H9 (cell line): ENCODE results near the gene PRKCA. TPM values are rescaled to one million over a fixed set of nuclear protein-coding genes. Genes with fewer than 3 reads are reported as not detected.

Experiments used
- DNase-seq: peaks from one replicate; pipeline ENCODE4 v3.0.0-alpha.2; 2017
- H2AFZ ChIP-seq: one replicate; pipeline ENCODE4 v1.6.1; 2013; ENCODE audit warnings: mild to moderate bottlenecking, low read length, control low read depth, moderate library complexity
- H2AK5ac ChIP-seq: 2 replicates; pipeline ENCODE4 v1.6.1; 2013; ENCODE audit warnings: low read length, control low read depth, mixed read lengths; ENCODE audit not compliant: insufficient read length
- H2BK120ac ChIP-seq: one replicate; pipeline ENCODE4 v1.6.1; 2013; ENCODE audit warnings: low read depth, mild to moderate bottlenecking, low read length, control low read depth, inconsistent platforms; ENCODE audit not compliant: poor library complexity, severe bottlenecking
- H2BK12ac ChIP-seq: 2 replicates; pipeline ENCODE4 v1.6.1; 2013; ENCODE audit warnings: low read length, control low read depth, mixed read lengths, low read depth; ENCODE audit not compliant: insufficient read length
- H2BK15ac ChIP-seq: 2 replicates; pipeline ENCODE4 v1.6.1; 2013; ENCODE audit warnings: low read depth, low read length, control low read depth
- H2BK20ac ChIP-seq: one replicate; pipeline ENCODE4 v1.6.1; 2013; ENCODE audit warnings: low read depth, mild to moderate bottlenecking, low read length, control low read depth, inconsistent platforms; ENCODE audit not compliant: poor library complexity, severe bottlenecking
- H2BK5ac ChIP-seq: 2 replicates; pipeline ENCODE4 v1.6.1; 2013; ENCODE audit warnings: low read length, control low read depth, mixed read lengths; ENCODE audit not compliant: insufficient read length
- H3K14ac ChIP-seq: 2 replicates; pipeline ENCODE4 v1.6.1; 2013; ENCODE audit warnings: low read length, control low read depth; ENCODE audit not compliant: insufficient read depth
- H3K18ac ChIP-seq: 2 replicates; pipeline ENCODE4 v1.6.1; 2013; ENCODE audit warnings: low read depth, mild to moderate bottlenecking, mixed read lengths, low read length, control low read depth; ENCODE audit not compliant: insufficient read length
- H3K23ac ChIP-seq: 2 replicates; pipeline ENCODE4 v1.6.1; 2013; ENCODE audit warnings: low read length, control low read depth, mixed read lengths, low read depth; ENCODE audit not compliant: insufficient read length
- H3K23me2 ChIP-seq: 2 replicates; pipeline ENCODE4 v1.6.1; 2013; ENCODE audit warnings: low read depth, mild to moderate bottlenecking, mixed read lengths, low read length, control low read depth; ENCODE audit not compliant: insufficient read length, poor library complexity, severe bottlenecking
- H3K27ac ChIP-seq: 2 replicates; pipeline ENCODE4 v1.5.1; 2013; ENCODE audit warnings: low read length, control low read depth, mixed read lengths, low read depth; ENCODE audit not compliant: insufficient read length
- H3K27me3 ChIP-seq: 2 replicates; pipeline ENCODE4 v1.6.1; 2013; ENCODE audit warnings: low read length, control low read depth, inconsistent platforms; ENCODE audit not compliant: insufficient read depth
- H3K4ac ChIP-seq: 2 replicates; pipeline ENCODE4 v1.6.1; 2013; ENCODE audit warnings: low read depth, mild to moderate bottlenecking, control low read depth, inconsistent platforms, low read length, moderate library complexity
- H3K4me1 ChIP-seq: 2 replicates; pipeline ENCODE4 v1.6.1; 2013; ENCODE audit warnings: low read length, control low read depth, inconsistent platforms; ENCODE audit not compliant: insufficient read depth
- H3K4me2 ChIP-seq: 2 replicates; pipeline ENCODE4 v1.6.1; 2013; ENCODE audit warnings: low read length, control low read depth, mixed read lengths; ENCODE audit not compliant: insufficient read length, insufficient read depth
- H3K56ac ChIP-seq: 2 replicates; pipeline ENCODE4 v1.6.1; 2013; ENCODE audit warnings: low read depth, mild to moderate bottlenecking, mixed read lengths, low read length, control low read depth; ENCODE audit not compliant: insufficient read length
- H3K79me1 ChIP-seq: 2 replicates; pipeline ENCODE4 v1.6.1; 2013; ENCODE audit warnings: low read depth, mild to moderate bottlenecking, moderate library complexity, low read length, control low read depth, inconsistent platforms; ENCODE audit not compliant: insufficient read depth, poor library complexity, severe bottlenecking
- H3K79me2 ChIP-seq: 2 replicates; pipeline ENCODE4 v1.6.1; 2013; ENCODE audit warnings: low read length, control low read depth, inconsistent platforms; ENCODE audit not compliant: insufficient read depth
- H3K9ac ChIP-seq: 2 replicates; pipeline ENCODE4 v1.6.1; 2013; ENCODE audit warnings: low read length, control low read depth, mixed read lengths; ENCODE audit not compliant: insufficient read length; ENCODE audit errors: extremely low read depth
- H3K9me3 ChIP-seq: one replicate; pipeline ENCODE4 v1.6.1; 2013; ENCODE audit warnings: low read depth, low read length, inconsistent platforms; ENCODE audit not compliant: control insufficient read depth
- H3T11ph ChIP-seq: one replicate; pipeline ENCODE4 v1.6.1; 2013; ENCODE audit warnings: mild to moderate bottlenecking, low read length, control low read depth, inconsistent platforms
- H4K20me1 ChIP-seq: one replicate; pipeline ENCODE4 v1.6.1; 2013; ENCODE audit not compliant: control insufficient read depth, insufficient read length, insufficient read depth
- H4K5ac ChIP-seq: 2 replicates; pipeline ENCODE4 v1.6.1; 2013; ENCODE audit warnings: low read depth, mild to moderate bottlenecking, mixed read lengths, low read length, control low read depth; ENCODE audit not compliant: insufficient read length
- H4K8ac ChIP-seq: replicated peaks from 2 replicates; pipeline ENCODE4 v1.6.1; 2013; ENCODE audit warnings: low read length, control low read depth, mixed read lengths, low read depth; ENCODE audit not compliant: insufficient read length
- H4K91ac ChIP-seq: 2 replicates; pipeline ENCODE4 v1.6.1; 2013; ENCODE audit warnings: low read depth, mild to moderate bottlenecking, moderate library complexity, mixed read lengths, low read length, control low read depth; ENCODE audit not compliant: insufficient read length
- H3K27ac Mint-ChIP-seq, 3 experiments: 2 replicates in 2 of 3; 3 replicates in 1 of 3; pipeline ENCODE4 v1.8.0; 2020 to 2021; ENCODE audit warnings: mixed read lengths in 3 of 3, mild to moderate bottlenecking in 1 of 3, moderate library complexity in 1 of 3
- H3K27me3 Mint-ChIP-seq: 2 replicates; pipeline ENCODE4 v1.8.0; 2021; ENCODE audit warnings: low read depth, mild to moderate bottlenecking, moderate library complexity, mixed read lengths
- H3K36me3 Mint-ChIP-seq, 3 experiments: 2 replicates in 2 of 3; 3 replicates in 1 of 3; pipeline ENCODE4 v1.8.0; 2020 to 2021; ENCODE audit warnings: low read depth in 3 of 3, mixed read lengths in 3 of 3; ENCODE audit not compliant: insufficient read depth in 1 of 3
- H3K4me1 Mint-ChIP-seq, 2 experiments: 2 replicates each; pipeline ENCODE4 v1.8.0; 2020; ENCODE audit warnings: mixed read lengths in 2 of 2
- H3K4me3 Mint-ChIP-seq, 2 experiments: 2 replicates in 1 of 2; 3 replicates in 1 of 2; pipeline ENCODE4 v1.8.0; 2020 to 2021; ENCODE audit warnings: mild to moderate bottlenecking in 2 of 2, mixed read lengths in 2 of 2, moderate library complexity in 1 of 2
- H3K9me3 Mint-ChIP-seq, 2 experiments: 2 replicates in 1 of 2; 3 replicates in 1 of 2; pipeline ENCODE4 v1.8.0; 2020; ENCODE audit warnings: mild to moderate bottlenecking in 2 of 2, mixed read lengths in 2 of 2, moderate library complexity in 1 of 2
- WGBS: extraction: QIAGEN DNeasy Blood & Tissue Kit; methylation state at CpG from one replicate; pipeline ENCODE4 v1.1.7; 2013; ENCODE audit warnings: missing lambda C conversion rate, low lambda C conversion rate, mixed read lengths; ENCODE audit not compliant: insufficient read length; ENCODE audit errors: extremely low coverage; 5-methylcytosine and 5-hydroxymethylcytosine counted together
- total RNA-seq: library from RNA; stranded (reverse); gene quantifications from 2 replicates; pipeline ENCODE4 v1.2.1, GENCODE V29; 2021
- TF ChIP-seq, protein P1 (sequence below): fragments of 200-600 bp; sonication (generic); conservative IDR thresholded peaks from 3 replicates; pipeline ENCODE4 v1.8.0; 2021; ENCODE audit warnings: antibody characterized with exemption, mild to moderate bottlenecking

Gene PRKCA
- total RNA-seq, 1 experiment from 2014 or later: 10.5 TPM

DNA sequence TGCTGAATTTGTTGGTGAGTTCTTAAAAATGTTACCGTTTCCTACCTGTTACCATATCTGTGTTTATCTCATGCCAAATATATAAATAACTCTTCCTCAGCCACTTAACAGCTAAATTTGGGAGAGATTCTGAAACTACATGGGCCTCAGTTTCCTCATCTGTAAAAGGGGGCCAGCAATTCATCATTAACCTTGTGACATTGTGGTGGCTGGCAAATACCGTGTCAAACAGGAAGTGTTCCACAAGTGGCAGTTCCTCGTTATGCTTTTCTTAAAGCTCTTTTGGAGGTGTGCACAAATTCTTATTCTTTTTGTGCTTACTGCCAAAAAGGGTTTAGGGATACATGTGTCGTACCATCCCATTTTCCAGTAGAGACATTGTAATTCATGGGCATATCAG lies 312.1 kb downstream of the PRKCA start:
- Histone ChIP-seq H2AK5ac (no peak overlapping the region), H4K20me1 (no peaks in the 10 kb centered on the region), H3K27ac (no peak overlapping the region), H2BK12ac (no peak overlapping the region), H4K8ac (no peak overlapping the region), H3K4me1 (no peaks in the 10 kb centered on the region), H2AFZ (no peak overlapping the region), H3K18ac (no peak overlapping the region), H4K91ac (no peak overlapping the region), H3K14ac (no peak overlapping the region), H3K79me2 (no peaks in the 10 kb centered on the region), H3K9me3 (no peaks in the 10 kb centered on the region), H3T11ph (no peak overlapping the region), H3K4ac (no peak overlapping the region), H3K23me2 (no peaks in the 10 kb centered on the region), H3K9ac (no peak overlapping the region), H3K56ac (no peak overlapping the region), H2BK15ac (no peak overlapping the region), H3K79me1 (no peaks in the 10 kb centered on the region), H3K27me3 (no peaks in the 10 kb centered on the region), H4K5ac (no peak overlapping the region), H3K4me2 (no peak overlapping the region), H2BK20ac (no peak overlapping the region), H3K23ac (no peak overlapping the region), H2BK5ac (no peak overlapping the region), H2BK120ac (no peak overlapping the region)
- no peak overlapping the region for H3K4me3 Mint-ChIP-seq
- H3K27me3 Mint-ChIP-seq: no peaks in the 10 kb centered on the region
- no CpG with 5 or more reads among the region's 4 CpGs for WGBS
- no peak overlapping the region for H3K27ac Mint-ChIP-seq
- H3K9me3 Mint-ChIP-seq: peaks cover 0 to 7% of the 10 kb centered on the region in 2 experiments; a peak in 3 of 5 replicates
- no peak for DNase-seq
- H3K4me1 Mint-ChIP-seq: peaks cover 0 to 7% of the 10 kb centered on the region in 2 experiments; a peak in 1 of 4 replicates
- TF ChIP-seq, protein P1, sequence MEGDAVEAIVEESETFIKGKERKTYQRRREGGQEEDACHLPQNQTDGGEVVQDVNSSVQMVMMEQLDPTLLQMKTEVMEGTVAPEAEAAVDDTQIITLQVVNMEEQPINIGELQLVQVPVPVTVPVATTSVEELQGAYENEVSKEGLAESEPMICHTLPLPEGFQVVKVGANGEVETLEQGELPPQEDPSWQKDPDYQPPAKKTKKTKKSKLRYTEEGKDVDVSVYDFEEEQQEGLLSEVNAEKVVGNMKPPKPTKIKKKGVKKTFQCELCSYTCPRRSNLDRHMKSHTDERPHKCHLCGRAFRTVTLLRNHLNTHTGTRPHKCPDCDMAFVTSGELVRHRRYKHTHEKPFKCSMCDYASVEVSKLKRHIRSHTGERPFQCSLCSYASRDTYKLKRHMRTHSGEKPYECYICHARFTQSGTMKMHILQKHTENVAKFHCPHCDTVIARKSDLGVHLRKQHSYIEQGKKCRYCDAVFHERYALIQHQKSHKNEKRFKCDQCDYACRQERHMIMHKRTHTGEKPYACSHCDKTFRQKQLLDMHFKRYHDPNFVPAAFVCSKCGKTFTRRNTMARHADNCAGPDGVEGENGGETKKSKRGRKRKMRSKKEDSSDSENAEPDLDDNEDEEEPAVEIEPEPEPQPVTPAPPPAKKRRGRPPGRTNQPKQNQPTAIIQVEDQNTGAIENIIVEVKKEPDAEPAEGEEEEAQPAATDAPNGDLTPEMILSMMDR: no peak
- peaks cover 0 to 13% (median 6%) of the 10 kb centered on the region in 3 experiments; a peak in 6 of 7 replicates for H3K36me3 Mint-ChIP-seq
